ENCODE results near the gene ZNF346.

ZNF346 gene

GRCh38 chr5:177070536-177071191 lies 48.2 kb downstream of the ZNF346 start:
- no peak for FAIRE-seq

- FAIRE-seq, result peak; percentile 77
Observed at GRCh38 chr5:177071666-177072385, 49.3 kb downstream of the ZNF346 start.

GRCh38 chr5:177077335-177077734 lies 54.8 kb downstream of the ZNF346 start:
- no peak for FAIRE-seq

- no peak for FAIRE-seq
Observed at GRCh38 chr5:177079606-177080005, 57.1 kb downstream of the ZNF346 start.

- FAIRE-seq, result no peak
Observed at GRCh38 chr5:177080265-177080664, 57.8 kb downstream of the ZNF346 start.

GRCh38 chr5:177081859-177082258 lies 59.4 kb downstream of the ZNF346 start:
- no peak for FAIRE-seq

- FAIRE-seq, result no peak
Observed at GRCh38 chr5:177083357-177083756, 60.9 kb downstream of the ZNF346 start.

GRCh38 chr5:177084175-177084574 lies 61.7 kb downstream of the ZNF346 start:
- FAIRE-seq, result no peak

- FAIRE-seq, result no peak
Observed at GRCh38 chr5:177085985-177086653, 63.6 kb downstream of the ZNF346 start.

GRCh38 chr5:177086654-177087397 lies 64.3 kb downstream of the ZNF346 start, which contains the start of gene FGFR4:
FGFR4 (plus strand) TSS chr5:177086915; CDS start chr5:177089603, 2,688 bp downstream.
- no peak for FAIRE-seq

- no peak for FAIRE-seq
Observed at GRCh38 chr5:177087398-177088005, 65.0 kb downstream of the ZNF346 start.

GRCh38 chr5:177089127-177089526 lies 66.6 kb downstream of the ZNF346 start:
- FAIRE-seq, result no peak

GRCh38 chr5:177089825-177090641 lies 67.5 kb downstream of the ZNF346 start:
- no peak for FAIRE-seq

GRCh38 chr5:177090813-177091212 lies 68.3 kb downstream of the ZNF346 start:
- no peak for FAIRE-seq

- FAIRE-seq, result no peak
Observed at GRCh38 chr5:177091232-177091631, 68.7 kb downstream of the ZNF346 start.

- FAIRE-seq, result no peak
Observed at GRCh38 chr5:177092178-177093081, 69.9 kb downstream of the ZNF346 start.

GRCh38 chr5:177093082-177093712 lies 70.7 kb downstream of the ZNF346 start:
- no peak for FAIRE-seq

GRCh38 chr5:177093803-177094202 lies 71.3 kb downstream of the ZNF346 start:
- no peak for FAIRE-seq

GRCh38 chr5:177094224-177095087 lies 72.0 kb downstream of the ZNF346 start:
- FAIRE-seq, result no peak
